Measurements from ENCODE around the gene HIVEP1.

Gene HIVEP1

GRCh38 chr6:12051861-12052368 is 39.8 kb downstream of the HIVEP1 start:
- DNase-seq = no peak

GRCh38 chr6:12058172-12058961 is 46.3 kb downstream of the HIVEP1 start:
- no peak for DNase-seq

- peak in 1 of 2 experiments; percentile 34 for DNase-seq
These were observed 48.9 kb downstream of the HIVEP1 start for GRCh38 chr6:12060780-12061609.

GRCh38 chr6:12062605-12063004 is 50.5 kb downstream of the HIVEP1 start:
- no peak for DNase-seq

GRCh38 chr6:12064131-12064530 is 52.0 kb downstream of the HIVEP1 start:
- DNase-seq = no peak

GRCh38 chr6:12064538-12065071 is 52.5 kb downstream of the HIVEP1 start:
- no peak for DNase-seq

GRCh38 chr6:12065321-12066140 is 53.4 kb downstream of the HIVEP1 start:
- no peak for DNase-seq

- no peak for DNase-seq
These were observed 54.2 kb downstream of the HIVEP1 start for GRCh38 chr6:12066297-12066696.

GRCh38 chr6:12068899-12069557 is 56.9 kb downstream of the HIVEP1 start:
- DNase-seq = no peak

GRCh38 chr6:12069891-12070529 is 57.9 kb downstream of the HIVEP1 start:
- DNase-seq = peak in 1 of 2 experiments; percentile 9

GRCh38 chr6:12071064-12071615 is 59.0 kb downstream of the HIVEP1 start:
- DNase-seq = no peak

GRCh38 chr6:12075067-12075563 is 63.0 kb downstream of the HIVEP1 start:
- no peak for DNase-seq

- DNase-seq = no peak
These were observed 65.1 kb downstream of the HIVEP1 start for GRCh38 chr6:12077021-12077710.

GRCh38 chr6:12078014-12078413 is 65.9 kb downstream of the HIVEP1 start:
- no peak for DNase-seq

- DNase-seq = no peak
These were observed 69.7 kb downstream of the HIVEP1 start for GRCh38 chr6:12081771-12082170.

- no peak for DNase-seq
These were observed 70.3 kb downstream of the HIVEP1 start for GRCh38 chr6:12082368-12082767.

- DNase-seq = no peak
These were observed 71.2 kb downstream of the HIVEP1 start for GRCh38 chr6:12083302-12083701.

- DNase-seq = no peak
These were observed 71.7 kb downstream of the HIVEP1 start for GRCh38 chr6:12083763-12084162.

- no peak for DNase-seq
These were observed 72.6 kb downstream of the HIVEP1 start for GRCh38 chr6:12084681-12085080.

GRCh38 chr6:12088531-12088930 is 76.4 kb downstream of the HIVEP1 start:
- DNase-seq = no peak
